ENCODE measurements around the gene GFOD1. TPM values are rescaled to one million over a fixed set of nuclear protein-coding genes. Genes with fewer than 3 reads are reported as not detected.
A peak's percentile ranks its signal among the peaks of the same experiment; 100 is the strongest.

The GFOD1 gene
- total RNA-seq, 2 donors from 2014 or later, result 10.0 to 12.2 TPM

DNA sequence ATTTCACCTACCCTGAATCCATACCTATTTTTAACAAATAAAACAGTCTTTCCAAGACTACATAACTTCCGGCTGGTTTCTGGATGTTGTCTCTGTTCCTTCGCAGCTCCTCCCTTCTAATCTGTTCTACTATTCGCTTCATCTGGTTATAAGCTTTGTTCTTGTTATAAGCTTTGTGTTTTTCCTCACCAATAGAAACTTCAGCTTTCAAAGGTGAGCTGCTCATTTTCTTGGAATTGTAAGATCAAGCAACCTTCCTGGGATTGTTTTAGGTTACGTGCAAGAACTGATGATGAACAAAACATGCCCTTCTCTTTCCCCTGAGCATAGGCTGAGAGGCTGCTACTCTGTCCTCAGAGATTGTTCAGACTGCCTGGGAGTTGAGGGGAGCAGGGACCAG lies 2.1 kb downstream of the GFOD1 start:
- Histone ChIP-seq H3K4me1 (replicated peaks) (no peaks in the 10 kb centered on the region), H3K4me3 (peak overlapping the region; percentile 66 to 73), H3K27ac (peak overlapping the region; percentile 12 to 83), H3K9me3 (no peaks in the 10 kb centered on the region), H3K36me3 (no peaks in the 10 kb centered on the region), H3K27me3 (replicated peaks; ENCODE audit: insufficient read depth) (no peaks in the 10 kb centered on the region)
- 83% methylated on average over 4 of the region's 4 CpGs for WGBS
- no peak for DNase-seq (ENCODE audit: low spot score)
- TF ChIP-seq, protein P1, sequence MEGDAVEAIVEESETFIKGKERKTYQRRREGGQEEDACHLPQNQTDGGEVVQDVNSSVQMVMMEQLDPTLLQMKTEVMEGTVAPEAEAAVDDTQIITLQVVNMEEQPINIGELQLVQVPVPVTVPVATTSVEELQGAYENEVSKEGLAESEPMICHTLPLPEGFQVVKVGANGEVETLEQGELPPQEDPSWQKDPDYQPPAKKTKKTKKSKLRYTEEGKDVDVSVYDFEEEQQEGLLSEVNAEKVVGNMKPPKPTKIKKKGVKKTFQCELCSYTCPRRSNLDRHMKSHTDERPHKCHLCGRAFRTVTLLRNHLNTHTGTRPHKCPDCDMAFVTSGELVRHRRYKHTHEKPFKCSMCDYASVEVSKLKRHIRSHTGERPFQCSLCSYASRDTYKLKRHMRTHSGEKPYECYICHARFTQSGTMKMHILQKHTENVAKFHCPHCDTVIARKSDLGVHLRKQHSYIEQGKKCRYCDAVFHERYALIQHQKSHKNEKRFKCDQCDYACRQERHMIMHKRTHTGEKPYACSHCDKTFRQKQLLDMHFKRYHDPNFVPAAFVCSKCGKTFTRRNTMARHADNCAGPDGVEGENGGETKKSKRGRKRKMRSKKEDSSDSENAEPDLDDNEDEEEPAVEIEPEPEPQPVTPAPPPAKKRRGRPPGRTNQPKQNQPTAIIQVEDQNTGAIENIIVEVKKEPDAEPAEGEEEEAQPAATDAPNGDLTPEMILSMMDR (IDR thresholded peaks at IDR 0.05), result no peak
- TF ChIP-seq POLR2A (IDR thresholded peaks at IDR 0.05) (no peak), POLR2AphosphoS5 (IDR thresholded peaks at IDR 0.05) (no peak)
- intact Hi-C loops (cut with DNase I), result loop anchor here (5.0 to 10.0 kb wide), 5 partner anchors 33 to 148 kb away; partner anchors contain the start of gene SIRT5

DNA sequence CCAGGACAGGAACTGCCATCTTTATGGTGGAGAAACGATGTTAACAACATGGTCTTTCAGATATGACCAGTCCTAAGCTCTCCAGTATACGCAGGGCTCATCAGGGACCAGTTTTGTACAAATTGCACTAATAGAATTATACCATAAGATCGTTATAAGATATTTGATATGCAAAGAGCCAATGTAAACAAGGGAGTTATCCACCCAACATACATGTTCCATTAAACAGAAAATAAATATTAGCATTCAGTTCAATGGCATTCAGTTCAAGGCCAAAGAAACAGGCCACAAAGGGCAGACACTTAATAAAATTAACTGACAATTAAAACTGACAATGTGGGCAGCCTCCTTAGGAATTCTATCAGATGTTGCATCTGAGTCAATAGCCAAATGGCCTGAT lies 2.6 kb downstream of the GFOD1 start:
- Histone ChIP-seq H3K36me3 (no peaks in the 10 kb centered on the region), H3K9me3 (no peaks in the 10 kb centered on the region), H3K27me3 (replicated peaks; ENCODE audit: insufficient read depth) (no peaks in the 10 kb centered on the region), H3K4me1 (replicated peaks) (no peaks in the 10 kb centered on the region), H3K27ac (no peak overlapping the region), H3K4me3 (peak overlapping the region in 1 of 2 donors; percentile 73)
- DNase-seq (ENCODE audit: low spot score), result no peak
- WGBS, result 80% methylated on average over 3 of the region's 3 CpGs
- no peak for TF ChIP-seq POLR2AphosphoS5 (IDR thresholded peaks at IDR 0.05)
- TF ChIP-seq, protein P1 (IDR thresholded peaks at IDR 0.05), result no peak
- no peak for TF ChIP-seq POLR2A (IDR thresholded peaks at IDR 0.05)
- intact Hi-C loops (cut with DNase I), result loop anchor here (5.0 to 10.0 kb wide), 5 partner anchors 33 to 148 kb away; partner anchors contain the start of gene SIRT5

DNA sequence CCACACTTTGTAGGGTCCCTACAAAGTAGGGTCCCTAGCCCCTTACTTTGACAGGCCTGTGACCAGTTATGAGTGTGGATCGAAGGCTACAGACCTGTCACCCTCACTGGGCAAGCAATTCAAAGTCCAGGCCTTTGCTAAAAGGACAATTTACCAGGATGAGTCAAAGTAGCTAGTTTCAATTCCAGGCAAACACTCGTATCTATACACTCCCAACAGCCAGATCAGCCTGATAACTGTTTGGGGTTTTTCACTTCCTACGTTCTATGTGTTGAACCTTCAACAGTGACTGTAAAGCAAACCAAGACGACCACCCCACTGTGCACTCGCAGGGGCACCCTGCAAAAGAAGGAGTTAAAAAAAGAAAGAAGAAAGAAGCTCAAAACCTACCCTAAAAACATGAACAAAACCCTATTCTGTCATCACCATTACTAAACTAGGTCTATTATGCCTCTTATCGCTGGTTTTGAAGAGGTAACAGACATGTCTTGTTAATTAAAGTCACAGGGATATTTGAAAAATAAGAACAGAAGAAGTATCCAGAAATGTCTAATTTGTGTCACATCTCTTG lies 3.2 kb downstream of the GFOD1 start:
- DNase-seq (ENCODE audit: low spot score), result no peak
- Histone ChIP-seq H3K9me3 (no peaks in the 10 kb centered on the region), H3K36me3 (no peaks in the 10 kb centered on the region), H3K4me3 (no peak overlapping the region), H3K27ac (no peak overlapping the region), H3K4me1 (replicated peaks) (no peaks in the 10 kb centered on the region), H3K27me3 (replicated peaks; ENCODE audit: insufficient read depth) (no peaks in the 10 kb centered on the region)
- 81% methylated on average over 6 of the region's 6 CpGs for WGBS
- TF ChIP-seq POLR2AphosphoS5 (IDR thresholded peaks at IDR 0.05), result no peak
- TF ChIP-seq, protein P1 (IDR thresholded peaks at IDR 0.05), result no peak
- no peak for TF ChIP-seq POLR2A (IDR thresholded peaks at IDR 0.05)
- intact Hi-C loops (cut with DNase I), result loop anchor here (10.0 kb wide), 1 partner anchor 51 kb away; no protein-coding TSS in a partner anchor

DNA sequence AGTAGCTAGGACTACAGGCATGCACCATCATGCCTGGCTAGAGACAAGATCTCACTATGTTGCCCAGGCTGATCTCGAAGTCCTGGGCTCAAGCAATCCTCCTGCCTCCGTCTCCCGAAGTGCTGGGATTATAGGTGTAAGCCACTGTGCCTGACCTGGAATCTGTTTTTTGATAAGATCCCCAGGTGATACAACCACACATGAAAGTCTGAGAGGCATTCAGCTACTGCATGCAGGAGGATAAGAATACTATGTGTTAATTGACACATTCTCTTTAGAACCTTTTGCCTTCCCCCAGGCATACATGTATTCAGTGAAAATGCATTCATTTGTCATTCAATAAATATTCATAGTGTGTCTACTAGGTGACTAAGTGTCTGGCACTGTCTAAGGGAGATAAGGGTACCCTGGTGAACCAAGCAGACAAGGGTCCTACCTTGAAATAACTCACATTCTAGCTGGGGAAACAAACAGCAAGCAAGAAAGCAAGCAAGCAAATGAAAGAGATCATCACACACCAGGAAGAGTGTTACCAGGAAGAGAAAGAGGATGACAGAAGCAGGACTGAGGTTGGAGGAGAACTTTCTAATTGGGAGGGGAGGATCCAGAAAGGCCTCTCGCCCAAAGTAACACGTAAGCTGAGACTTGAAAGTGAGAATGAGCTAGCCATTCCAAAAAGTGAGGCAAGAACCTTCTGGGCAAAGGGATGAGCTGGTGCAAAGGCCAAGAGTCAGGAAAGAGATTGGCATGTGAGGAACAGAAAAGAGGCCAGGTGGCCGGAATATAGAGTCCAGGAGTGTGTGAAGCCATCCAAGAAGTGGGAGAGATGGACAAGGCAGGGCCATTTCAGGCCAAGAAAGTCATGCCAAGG lies 6.5 kb downstream of the GFOD1 start:
- WGBS, result 92% methylated on average over 6 of the region's 6 CpGs
- Histone ChIP-seq H3K4me1 (replicated peaks) (no peaks in the 10 kb centered on the region), H3K36me3 (no peaks in the 10 kb centered on the region), H3K9me3 (no peaks in the 10 kb centered on the region), H3K4me3 (no peak overlapping the region), H3K27ac (no peak overlapping the region), H3K27me3 (replicated peaks; ENCODE audit: insufficient read depth) (no peaks in the 10 kb centered on the region)
- intact Hi-C loops (cut with DNase I), result loop anchor here (10.0 kb wide), 1 partner anchor 54 kb away; no protein-coding TSS in a partner anchor
- TF ChIP-seq, protein P1 (IDR thresholded peaks at IDR 0.05), result no peak
- TF ChIP-seq POLR2A (IDR thresholded peaks at IDR 0.05), result no peak
- DNase-seq (ENCODE audit: low spot score), result no peak
